DMS 273 (cell line): ENCODE measurements around the gene PCDHA2.
"Not testable (repeated sequence)": the region's sequence is repeated elsewhere in the genome, so short reads cannot be mapped to it uniquely, and the experiment has no call there.

Experiments
- DNase-seq: peaks from one replicate; lab custom pipeline; 2025; ENCODE audit not compliant: unreplicated experiment; lab: John Stamatoyannopoulos, UW

PCDHA2 gene

DNA sequence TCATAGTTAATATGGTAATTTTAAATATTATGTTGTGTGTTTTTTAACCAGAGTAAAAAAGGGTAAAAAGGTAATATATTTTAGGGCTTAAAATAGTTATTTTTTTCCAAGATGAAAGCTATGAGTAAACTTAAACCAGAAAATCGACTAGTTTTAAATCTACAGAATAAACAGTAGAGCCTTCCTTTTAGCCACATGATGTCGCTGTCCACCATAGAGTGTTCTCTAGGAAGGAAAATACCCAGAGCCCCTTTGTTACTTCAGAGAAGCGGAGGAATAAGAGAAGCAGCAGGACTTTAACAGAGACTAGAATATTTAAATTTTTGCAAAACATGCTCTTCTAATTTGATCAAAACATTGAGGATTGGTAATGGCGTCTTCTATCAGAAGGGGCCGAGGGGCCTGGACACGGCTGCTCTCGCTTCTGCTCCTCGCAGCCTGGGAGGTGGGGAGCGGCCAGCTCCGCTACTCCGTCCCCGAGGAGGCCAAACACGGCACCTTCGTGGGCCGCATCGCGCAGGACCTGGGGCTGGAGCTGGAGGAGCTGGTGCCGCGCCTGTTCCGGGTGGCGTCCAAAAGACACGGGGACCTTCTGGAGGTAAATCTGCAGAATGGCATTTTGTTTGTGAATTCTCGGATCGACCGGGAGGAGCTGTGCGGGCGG lies at the start of gene PCDHA2:
Gene PCDHA2 (plus strand): TSS at position 258 of the 664 bp plus-strand sequence.
- DNase-seq: peak; percentile 87

DNA sequence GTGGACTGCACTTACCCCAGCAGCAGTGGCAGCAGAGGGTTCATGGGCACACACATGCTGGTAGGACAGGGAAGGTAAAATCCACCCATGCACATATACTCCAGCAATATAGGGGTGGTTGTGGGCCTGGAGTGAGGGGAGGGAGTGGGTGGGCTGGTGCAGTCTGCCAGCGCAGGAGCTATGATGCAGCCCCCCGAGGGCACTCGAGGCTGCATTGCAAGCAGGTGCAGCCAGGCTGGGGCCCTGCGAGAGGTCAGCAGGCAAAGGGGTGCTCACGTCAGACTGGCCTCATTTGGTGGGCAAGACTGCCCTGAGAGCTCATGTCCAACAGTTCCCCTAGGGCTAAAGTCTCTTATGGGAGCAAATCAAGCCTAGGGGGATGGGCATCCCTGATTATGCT lies 41.1 kb upstream of the PCDHA2 start:
- no peak for DNase-seq

DNA sequence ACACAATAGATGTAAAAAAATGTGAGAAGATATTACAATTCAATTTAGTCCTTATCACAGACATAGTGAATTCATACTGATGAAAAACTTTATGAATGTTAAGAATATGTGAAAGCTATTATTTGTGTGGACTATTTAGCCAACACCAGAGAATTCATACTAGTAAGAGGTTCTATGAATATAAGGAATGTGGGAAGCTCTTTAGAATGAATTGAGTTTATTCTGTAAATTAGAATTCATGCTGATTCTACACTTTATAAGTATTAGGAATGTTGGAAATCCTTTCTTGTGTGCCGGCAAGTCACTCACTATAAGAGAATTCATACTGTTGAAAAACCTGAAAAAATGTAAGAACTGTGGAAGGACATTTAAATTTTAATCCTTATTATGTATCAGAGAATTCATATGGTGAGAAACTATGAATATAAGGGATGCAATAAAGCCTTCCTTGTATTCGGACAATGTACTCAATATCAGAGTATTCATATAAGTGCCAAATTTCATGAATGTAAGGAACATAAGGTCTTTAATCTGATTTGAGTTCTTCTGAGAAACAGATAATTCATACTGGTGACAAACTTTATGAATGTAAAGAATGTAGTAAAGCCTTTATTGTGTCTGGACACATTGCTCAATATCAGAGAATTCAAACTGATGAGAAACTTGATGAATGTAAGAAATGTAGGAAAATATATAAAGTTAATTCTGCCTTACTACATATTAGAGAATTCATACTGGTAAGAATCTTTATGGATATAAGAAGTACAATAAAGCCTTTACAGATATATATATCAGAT lies 30.3 kb upstream of the PCDHA2 start:
- no peak for DNase-seq

DNA sequence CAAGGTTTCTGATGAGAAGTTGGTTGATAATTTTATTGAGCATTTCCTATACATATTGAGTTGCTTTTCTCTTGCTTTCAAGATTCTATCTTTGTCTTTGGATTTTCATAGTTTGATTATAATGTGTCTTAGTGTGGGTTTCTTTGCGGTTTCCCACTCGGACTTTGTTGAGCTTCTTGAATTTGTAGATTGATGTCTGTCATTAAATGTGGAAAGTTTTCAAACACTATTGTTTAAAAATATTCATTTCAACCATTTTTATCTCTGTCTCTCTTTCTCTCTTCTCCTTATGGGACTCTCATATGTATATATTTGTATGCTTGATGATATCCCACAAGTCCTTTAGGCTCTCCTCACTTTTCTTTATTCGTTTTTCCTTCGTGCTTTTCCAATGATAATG lies 27.2 kb upstream of the PCDHA2 start:
- no peak for DNase-seq

DNA sequence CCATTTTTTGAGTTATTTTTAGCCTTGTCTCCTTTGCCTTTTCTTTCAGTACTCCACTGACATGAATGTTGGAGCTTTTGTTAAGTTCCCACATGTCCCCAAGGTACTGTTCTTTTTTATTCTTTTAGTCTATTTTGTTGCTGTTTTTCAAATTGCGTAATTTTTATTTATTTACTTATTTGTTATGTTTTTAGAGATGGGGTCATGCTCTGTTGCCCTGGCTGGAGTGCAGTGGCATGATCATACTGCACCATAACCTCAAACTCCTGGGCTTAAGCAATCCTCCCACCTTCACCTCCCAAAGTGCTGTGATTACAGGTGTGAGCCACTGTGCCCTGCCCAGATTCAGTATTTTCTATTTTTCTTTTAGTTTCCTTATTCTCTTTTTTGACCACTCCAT lies 14.1 kb upstream of the PCDHA2 start:
- DNase-seq: no peak

DNA sequence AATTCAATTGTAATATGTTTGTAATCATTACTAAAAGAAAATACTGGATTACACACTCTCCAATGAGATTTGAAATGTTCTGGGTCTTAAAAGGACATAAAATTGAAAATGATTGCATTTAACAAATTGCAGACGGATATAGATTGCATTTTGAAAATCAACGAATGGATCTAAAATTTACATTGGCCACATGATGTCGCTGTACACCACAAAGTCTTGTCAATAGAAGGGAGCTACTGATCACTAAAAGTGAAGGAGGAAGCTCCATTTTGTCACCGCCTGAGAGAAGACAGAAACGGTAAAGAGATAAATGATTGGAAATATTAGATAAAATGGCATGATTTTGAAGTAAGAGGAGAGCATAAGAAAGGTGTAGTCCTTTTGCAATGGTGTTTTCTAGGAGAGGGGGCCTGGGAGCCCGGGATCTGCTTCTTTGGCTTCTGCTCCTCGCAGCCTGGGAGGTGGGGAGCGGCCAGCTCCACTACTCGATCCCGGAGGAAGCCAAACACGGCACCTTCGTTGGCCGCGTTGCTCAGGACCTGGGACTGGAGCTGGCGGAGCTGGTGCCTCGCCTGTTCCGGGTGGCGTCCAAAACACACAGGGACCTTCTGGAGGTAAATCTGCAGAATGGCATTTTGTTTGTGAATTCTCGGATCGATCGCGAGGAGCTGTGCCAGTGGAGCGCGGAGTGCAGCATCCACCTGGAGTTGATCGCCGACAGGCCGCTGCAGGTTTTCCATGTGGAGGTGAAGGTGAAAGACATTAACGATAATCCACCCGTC lies 8.6 kb upstream of the PCDHA2 start, which contains the start of gene PCDHA1:
Gene PCDHA1 (plus strand): TSS at position 236 of the 782 bp plus-strand sequence.
- peak; percentile 30 for DNase-seq

DNA sequence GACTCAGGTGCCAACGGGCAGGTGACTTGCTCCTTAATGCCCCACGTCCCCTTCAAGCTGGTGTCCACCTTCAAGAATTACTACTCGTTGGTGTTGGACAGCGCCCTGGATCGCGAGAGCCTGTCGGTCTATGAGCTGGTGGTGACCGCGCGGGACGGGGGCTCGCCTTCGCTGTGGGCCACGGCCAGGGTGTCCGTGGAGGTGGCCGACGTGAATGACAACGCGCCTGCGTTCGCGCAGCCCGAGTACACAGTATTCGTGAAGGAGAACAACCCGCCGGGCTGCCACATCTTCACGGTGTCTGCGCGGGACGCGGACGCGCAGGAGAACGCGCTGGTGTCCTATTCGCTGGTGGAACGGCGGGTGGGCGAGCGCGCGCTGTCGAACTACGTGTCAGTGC lies 7.2 kb upstream of the PCDHA2 start:
- DNase-seq: not testable (repeated sequence)

DNA sequence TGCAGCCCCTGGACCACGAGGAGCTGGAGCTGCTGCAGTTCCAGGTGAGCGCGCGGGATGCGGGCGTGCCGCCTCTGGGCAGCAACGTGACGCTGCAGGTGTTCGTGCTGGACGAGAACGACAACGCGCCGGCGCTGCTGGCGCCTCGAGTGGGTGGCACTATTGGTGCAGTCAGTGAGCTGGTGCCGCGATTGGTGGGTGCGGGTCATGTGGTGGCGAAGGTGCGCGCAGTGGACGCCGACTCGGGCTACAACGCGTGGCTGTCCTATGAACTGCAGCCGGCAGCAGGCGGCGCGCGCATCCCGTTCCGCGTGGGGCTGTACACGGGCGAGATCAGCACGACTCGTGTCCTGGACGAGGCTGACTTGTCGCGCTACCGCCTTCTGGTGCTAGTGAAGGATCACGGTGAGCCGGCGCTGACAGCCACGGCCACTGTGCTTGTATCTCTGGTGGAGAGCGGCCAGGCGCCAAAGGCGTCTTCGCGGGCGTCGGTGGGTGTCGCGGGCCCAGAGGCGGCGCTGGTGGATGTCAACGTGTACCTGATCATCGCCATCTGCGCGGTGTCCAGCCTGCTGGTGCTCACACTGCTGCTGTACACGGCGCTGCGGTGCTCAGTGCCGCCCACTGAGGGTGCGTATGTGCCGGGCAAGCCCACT lies 6.7 kb upstream of the PCDHA2 start:
- DNase-seq: not testable (repeated sequence)

DNA sequence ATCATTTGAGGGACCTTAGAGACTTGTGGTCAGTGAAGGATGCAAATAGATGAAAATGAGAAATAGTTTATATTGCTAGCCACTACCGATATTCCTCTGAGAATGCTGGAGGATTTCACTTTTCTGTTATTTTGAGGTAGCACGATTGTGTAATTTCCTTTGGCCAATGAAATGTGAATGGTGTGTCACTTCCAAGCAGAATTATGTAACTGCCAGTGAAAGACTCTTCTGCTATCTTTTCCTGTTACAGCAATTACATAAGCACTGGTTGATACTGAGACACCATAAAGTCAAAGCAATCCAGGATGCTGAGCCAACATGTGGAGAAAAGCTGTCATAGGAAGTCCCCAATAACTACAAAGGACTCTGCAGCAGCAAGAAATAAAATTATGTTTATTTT lies 3.6 kb upstream of the PCDHA2 start:
- DNase-seq: no peak

DNA sequence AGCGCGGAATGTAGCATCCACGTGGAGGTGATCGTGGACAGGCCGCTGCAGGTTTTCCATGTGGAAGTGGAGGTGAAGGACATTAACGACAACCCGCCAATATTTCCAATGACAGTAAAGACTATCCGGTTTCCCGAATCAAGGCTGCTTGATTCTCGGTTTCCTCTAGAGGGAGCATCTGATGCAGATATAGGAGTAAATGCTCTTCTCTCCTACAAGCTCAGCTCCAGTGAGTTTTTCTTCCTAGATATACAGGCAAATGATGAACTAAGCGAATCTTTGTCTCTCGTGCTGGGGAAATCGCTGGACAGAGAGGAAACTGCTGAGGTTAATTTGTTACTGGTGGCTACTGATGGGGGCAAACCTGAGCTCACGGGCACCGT lies 598 bp downstream of the PCDHA2 start:
- DNase-seq: peak; percentile 84

DNA sequence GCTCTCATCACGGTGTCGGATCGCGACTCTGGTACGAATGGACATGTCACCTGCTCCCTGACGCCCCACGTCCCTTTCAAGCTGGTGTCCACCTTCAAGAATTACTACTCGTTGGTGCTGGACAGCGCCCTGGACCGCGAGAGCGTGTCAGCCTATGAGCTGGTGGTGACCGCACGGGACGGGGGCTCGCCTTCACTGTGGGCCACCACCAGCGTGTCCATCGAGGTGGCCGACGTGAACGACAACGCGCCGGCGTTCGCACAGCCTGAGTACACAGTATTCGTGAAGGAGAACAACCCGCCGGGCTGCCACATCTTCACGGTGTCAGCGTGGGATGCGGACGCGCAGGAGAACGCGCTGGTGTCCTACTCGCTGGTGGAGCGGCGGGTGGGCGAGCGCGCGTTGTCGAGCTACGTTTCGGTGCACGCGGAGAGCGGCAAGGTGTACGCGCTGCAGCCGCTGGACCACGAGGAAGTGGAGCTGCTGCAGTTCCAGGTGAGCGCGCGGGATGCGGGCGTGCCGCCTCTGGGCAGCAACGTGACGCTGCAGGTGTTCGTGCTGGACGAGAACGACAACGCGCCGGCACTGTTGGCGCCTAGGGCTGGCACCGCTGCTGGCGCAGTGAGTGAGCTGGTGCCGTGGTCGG lies 1.5 kb downstream of the PCDHA2 start:
- DNase-seq: not testable (repeated sequence)

DNA sequence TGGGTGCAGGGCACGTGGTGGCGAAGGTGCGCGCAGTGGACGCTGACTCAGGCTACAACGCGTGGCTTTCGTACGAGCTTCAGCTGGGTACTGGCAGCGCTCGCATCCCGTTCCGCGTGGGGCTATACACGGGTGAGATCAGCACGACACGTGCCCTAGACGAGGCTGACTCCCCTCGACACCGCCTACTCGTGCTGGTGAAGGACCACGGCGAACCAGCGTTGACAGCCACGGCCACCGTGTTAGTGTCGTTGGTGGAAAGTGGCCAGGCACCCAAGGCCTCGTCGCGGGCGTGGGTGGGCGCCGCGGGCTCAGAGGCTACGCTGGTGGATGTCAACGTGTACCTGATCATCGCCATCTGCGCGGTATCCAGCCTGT lies 2.1 kb downstream of the PCDHA2 start:
- DNase-seq: no peak

DNA sequence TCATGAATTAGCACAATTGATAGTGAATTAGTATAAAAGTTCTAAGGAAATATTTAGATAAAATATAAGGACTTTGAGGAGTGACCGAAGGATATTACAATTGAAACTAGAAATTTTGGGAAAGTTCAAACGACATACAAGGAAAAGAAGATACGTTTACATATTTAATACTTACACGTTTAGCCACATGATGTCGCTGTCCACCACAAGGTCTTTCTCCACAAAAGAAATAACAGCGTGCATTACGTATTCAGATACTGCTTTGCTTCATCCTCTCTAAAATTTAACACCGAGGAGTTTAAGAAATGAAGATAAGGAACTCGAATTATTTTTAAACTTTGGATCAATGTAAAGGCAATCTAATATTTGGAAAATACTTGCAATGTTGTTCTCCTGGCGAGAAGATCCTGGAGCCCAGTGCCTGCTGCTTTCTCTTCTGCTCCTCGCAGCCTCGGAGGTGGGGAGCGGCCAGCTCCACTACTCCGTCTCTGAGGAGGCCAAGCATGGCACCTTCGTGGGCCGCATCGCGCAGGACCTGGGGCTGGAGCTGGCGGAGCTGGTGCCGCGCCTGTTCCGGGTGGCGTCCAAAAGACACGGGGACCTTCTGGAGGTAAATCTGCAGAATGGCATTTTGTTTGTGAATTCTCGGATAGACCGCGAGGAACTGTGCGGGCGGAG lies 6.3 kb downstream of the PCDHA2 start, which contains the start of gene PCDHA3:
Gene PCDHA3 (plus strand): TSS at position 242 of the 678 bp plus-strand sequence.
- DNase-seq: peak; percentile 19

DNA sequence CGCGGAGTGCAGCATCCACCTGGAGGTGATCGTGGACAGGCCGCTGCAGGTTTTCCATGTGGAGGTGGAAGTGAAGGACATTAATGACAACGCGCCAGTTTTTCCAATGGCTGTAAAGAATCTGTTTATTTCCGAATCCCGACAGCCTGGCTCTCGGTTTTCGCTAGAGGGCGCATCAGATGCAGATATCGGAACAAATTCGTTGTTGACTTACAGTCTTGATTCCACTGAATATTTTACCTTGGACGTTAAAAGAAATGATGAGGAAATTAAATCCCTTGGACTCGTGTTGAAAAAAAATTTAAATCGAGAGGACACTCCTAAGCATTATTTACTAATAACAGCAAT lies 6.8 kb downstream of the PCDHA2 start:
- no peak for DNase-seq

DNA sequence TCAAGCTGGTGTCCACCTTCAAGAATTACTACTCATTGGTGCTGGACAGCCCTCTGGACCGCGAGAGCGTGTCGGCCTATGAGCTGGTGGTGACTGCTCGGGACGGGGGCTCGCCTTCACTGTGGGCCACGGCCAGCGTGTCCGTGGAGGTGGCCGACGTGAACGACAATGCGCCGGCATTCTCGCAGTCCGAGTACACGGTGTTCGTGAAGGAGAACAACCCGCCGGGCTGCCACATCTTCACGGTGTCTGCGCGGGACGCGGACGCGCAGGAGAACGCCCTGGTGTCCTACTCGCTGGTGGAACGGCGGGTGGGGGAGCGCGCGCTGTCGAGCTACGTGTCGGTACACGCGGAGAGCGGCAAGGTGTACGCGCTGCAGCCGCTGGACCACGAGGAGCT lies 7.7 kb downstream of the PCDHA2 start:
- DNase-seq: not testable (repeated sequence)

DNA sequence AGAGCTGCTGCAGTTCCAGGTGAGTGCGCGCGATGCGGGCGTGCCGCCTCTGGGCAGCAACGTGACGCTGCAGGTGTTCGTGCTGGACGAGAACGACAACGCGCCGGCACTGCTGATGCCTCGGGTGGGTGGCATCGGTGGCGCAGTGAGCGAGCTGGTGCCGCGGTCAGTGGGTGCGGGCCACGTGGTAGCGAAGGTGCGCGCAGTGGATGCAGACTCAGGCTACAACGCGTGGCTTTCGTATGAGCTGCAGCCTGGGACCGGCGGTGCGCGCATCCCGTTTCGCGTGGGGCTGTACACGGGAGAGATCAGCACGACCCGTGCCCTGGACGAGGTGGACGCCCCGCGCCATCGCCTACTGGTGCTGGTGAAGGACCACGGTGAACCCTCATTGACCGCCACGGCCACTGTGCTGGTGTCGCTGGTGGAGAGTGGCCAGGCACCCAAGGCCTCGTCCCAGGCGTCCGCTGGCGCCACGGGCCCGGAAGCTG lies 8.2 kb downstream of the PCDHA2 start:
- DNase-seq: no peak

DNA sequence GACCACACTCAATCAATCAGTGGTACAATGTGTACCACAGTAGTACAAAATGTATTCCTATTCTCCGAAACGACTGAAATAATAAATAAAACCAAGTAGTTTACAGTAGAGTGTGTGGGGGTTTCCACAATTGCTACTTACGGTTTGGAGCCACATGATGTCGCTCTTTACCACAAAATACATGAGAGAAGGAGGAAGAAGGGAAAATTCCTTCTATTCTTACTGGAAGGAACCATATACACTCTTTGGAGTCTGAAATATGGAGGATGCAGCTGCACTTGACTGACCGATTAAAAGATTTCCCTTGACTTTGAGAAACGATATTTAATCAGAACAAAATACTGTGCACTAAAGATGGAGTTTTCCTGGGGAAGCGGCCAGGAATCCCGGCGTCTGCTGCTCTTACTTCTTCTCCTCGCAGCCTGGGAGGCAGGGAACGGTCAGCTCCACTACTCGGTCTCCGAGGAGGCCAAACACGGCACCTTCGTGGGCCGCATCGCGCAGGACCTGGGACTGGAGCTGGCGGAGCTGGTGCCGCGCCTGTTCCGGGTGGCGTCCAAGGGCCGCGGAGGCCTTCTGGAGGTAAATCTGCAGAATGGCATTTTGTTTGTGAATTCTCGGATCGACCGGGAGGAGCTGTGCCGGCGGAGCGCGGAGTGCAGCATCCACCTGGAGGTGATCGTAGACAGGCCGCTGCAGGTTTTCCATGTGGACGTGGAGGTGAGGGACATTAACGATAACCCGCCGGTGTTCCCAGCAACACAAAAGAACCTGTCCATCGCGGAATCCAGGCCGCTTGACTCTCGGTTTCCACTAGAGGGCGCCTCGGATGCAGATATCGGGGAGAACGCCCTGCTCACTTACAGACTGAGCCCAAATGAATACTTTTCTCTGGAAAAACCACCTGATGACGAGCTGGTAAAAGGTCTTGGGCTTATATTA lies 12.5 kb downstream of the PCDHA2 start, which contains the start of gene PCDHA4:
Gene PCDHA4 (plus strand): TSS at position 235 of the 942 bp plus-strand sequence.
- peak; percentile 3 for DNase-seq

DNA sequence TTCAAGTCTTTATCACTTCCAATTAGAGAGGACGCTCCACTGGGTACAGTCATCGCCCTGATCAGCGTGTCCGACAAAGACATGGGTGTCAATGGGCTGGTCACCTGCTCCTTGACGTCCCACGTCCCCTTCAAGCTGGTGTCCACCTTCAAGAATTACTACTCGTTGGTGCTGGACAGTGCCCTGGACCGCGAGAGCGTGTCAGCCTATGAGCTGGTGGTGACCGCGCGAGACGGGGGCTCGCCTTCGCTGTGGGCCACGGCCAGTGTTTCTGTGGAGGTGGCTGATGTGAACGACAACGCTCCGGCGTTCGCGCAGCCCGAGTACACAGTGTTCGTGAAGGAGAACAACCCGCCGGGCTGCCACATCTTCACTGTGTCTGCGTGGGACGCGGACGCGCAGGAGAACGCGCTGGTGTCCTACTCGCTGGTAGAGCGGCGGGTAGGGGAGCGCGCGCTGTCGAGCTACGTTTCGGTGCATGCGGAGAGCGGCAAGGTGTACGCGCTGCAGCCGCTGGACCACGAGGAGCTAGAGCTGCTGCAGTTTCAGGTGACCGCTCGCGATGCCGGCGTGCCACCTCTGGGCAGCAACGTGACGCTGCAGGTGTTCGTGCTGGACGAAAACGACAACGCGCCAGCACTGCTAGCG lies 13.7 kb downstream of the PCDHA2 start:
- DNase-seq: not testable (repeated sequence)
